HL-60 (cell line): ENCODE measurements around the gene ABHD17B.
A peak's percentile ranks its signal among the peaks of the same experiment; 100 is the strongest.

ENCODE experiments used
- DNase-seq, 2 experiments: peaks; one replicate each; pipeline ENCODE4 v3.0.0-alpha.2; 2010 to 2020; ENCODE audit warnings: low read depth in 1 of 2, low spot score in 1 of 2
- H3K27ac ChIP-seq: fragments of 250-450 bp; sonication (Bioruptor Pico); replicated peaks from 2 replicates; pipeline ENCODE4 v1.5.1; 2020; ENCODE audit warnings: mild to moderate bottlenecking, moderate library complexity
- H3K27me3 ChIP-seq: fragments of 250-450 bp; sonication (Bioruptor Pico); 2 replicates; pipeline ENCODE4 v1.5.1; 2021; ENCODE audit warnings: mild to moderate bottlenecking, moderate library complexity; ENCODE audit not compliant: insufficient read depth, poor library complexity, severe bottlenecking
- H3K4me3 ChIP-seq: replicated peaks from 2 replicates; pipeline ENCODE4 v1.5.1; 2011; ENCODE audit warnings: mild to moderate bottlenecking, control low read depth, low read length; ENCODE audit not compliant: insufficient read depth
- CTCF ChIP-seq: IDR thresholded peaks from one replicate; pipeline ENCODE4 v1.5.1; 2011; ENCODE audit warnings: low read length, control low read depth, inconsistent platforms; ENCODE audit not compliant: insufficient read depth
- GABPA ChIP-seq: IDR thresholded peaks from 2 replicates; pipeline ENCODE4 v1.6.1; 2012; ENCODE audit warnings: low read depth
- POLR2AphosphoS5 ChIP-seq: IDR thresholded peaks from 2 replicates; pipeline ENCODE4 v1.6.1; 2012; ENCODE audit warnings: low read depth
- REST ChIP-seq: IDR thresholded peaks from 2 replicates; pipeline ENCODE4 v1.6.1; 2012; ENCODE audit warnings: low read depth; ENCODE audit not compliant: insufficient replicate concordance
- SPI1 ChIP-seq: IDR thresholded peaks from 2 replicates; pipeline ENCODE4 v1.6.1; 2012; ENCODE audit warnings: low read depth, mild to moderate bottlenecking, borderline replicate concordance

ABHD17B gene

GRCh38 chr9:71897577-71897976, 13.4 kb downstream of the ABHD17B start:
- TF ChIP-seq POLR2AphosphoS5: peak; percentile 67; the same call in 1 of the 2 replicates
- TF ChIP-seq SPI1: peak; percentile 93
- 0 out of 2 replicates have a peak, but pooled peaks have one; percentile 10 for TF ChIP-seq GABPA
- no peak for TF ChIP-seq CTCF
- no peak for TF ChIP-seq REST
- no peak overlapping the region for H3K4me3 ChIP-seq
- H3K27me3 ChIP-seq: no peaks in the 10 kb centered on the region
- H3K27ac ChIP-seq: peak overlapping the region; percentile 96
- peak; percentile 72 to 90 for DNase-seq

GRCh38 chr9:71896761-71897160, 14.2 kb downstream of the ABHD17B start:
- peak in 1 of 2 experiments; percentile 32 for DNase-seq
- Histone ChIP-seq H3K4me3 (no peak overlapping the region), H3K27ac (peak overlapping the region; percentile 96), H3K27me3 (no peaks in the 10 kb centered on the region)
- TF ChIP-seq REST (no peak), CTCF (no peak), SPI1 (peak; percentile 36; the same call in 1 of the 2 replicates), POLR2AphosphoS5 (no peak), GABPA (no peak)

- no peaks in the 10 kb centered on the region for H3K27me3 ChIP-seq
- no peak for DNase-seq
- no peak overlapping the region for H3K4me3 ChIP-seq
- peak overlapping the region; percentile 96 for H3K27ac ChIP-seq
- TF ChIP-seq GABPA: no peak
- TF ChIP-seq SPI1: no peak
- no peak for TF ChIP-seq REST
- TF ChIP-seq CTCF: no peak
- TF ChIP-seq POLR2AphosphoS5: no peak
These were observed 15.0 kb downstream of the ABHD17B start for GRCh38 chr9:71895955-71896354.
